ENCODE measurements around the gene CCDC172.

CCDC172 gene

DNA sequence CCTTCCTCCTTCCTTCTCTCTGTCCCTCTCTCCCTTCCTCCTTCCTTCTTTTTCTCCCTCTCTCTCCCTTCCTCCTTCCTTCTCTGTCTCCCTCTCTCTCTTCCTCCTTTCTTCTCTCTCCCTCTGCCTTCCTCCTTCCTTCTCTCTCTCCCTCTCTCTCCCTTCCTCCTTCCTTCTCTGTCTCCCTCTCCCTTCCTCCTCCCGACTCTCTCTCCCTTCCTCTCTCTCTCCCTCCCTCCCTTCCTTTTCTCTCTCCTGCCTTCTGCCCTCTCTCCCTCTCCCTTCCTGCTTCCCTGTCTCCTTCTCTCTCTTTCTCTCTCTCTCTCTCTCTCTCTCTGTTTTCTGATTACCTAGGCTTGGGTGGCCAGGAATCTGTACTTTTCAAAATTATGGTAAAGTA lies 34.6 kb upstream of the CCDC172 start:
- H3K4me1 ChIP-seq (ENCODE audit: insufficient read depth, low read length) = no peaks in the 10 kb centered on the region; the same call in 1 of the 2 replicates
- no peaks in the 10 kb centered on the region for H3K27me3 ChIP-seq (ENCODE audit: insufficient read depth, low read length, poor library complexity)
- ATAC-seq (ENCODE audit: insufficient read depth, low read depth) = no peak
- no peaks in the 10 kb centered on the region for H4K20me1 ChIP-seq (ENCODE audit: insufficient read depth, low read length)
- no peak for TF ChIP-seq EZH2 (IDR thresholded peaks at IDR 0.05; ENCODE audit: borderline replicate concordance, low read depth, low read length, severe bottlenecking)
- TF ChIP-seq, protein P1, sequence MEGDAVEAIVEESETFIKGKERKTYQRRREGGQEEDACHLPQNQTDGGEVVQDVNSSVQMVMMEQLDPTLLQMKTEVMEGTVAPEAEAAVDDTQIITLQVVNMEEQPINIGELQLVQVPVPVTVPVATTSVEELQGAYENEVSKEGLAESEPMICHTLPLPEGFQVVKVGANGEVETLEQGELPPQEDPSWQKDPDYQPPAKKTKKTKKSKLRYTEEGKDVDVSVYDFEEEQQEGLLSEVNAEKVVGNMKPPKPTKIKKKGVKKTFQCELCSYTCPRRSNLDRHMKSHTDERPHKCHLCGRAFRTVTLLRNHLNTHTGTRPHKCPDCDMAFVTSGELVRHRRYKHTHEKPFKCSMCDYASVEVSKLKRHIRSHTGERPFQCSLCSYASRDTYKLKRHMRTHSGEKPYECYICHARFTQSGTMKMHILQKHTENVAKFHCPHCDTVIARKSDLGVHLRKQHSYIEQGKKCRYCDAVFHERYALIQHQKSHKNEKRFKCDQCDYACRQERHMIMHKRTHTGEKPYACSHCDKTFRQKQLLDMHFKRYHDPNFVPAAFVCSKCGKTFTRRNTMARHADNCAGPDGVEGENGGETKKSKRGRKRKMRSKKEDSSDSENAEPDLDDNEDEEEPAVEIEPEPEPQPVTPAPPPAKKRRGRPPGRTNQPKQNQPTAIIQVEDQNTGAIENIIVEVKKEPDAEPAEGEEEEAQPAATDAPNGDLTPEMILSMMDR (IDR thresholded peaks at IDR 0.05; ENCODE audit: borderline replicate concordance, extremely low read depth, low read length, poor library complexity, severe bottlenecking) = no peak
- no peaks in the 10 kb centered on the region for H3K36me3 ChIP-seq (ENCODE audit: insufficient read depth, low read length)
- no peak overlapping the region for H3K4me3 ChIP-seq (ENCODE audit: low read depth in 1 of 2, low read length in 2 of 2)
- H2AFZ ChIP-seq (ENCODE audit: low read depth, low read length) = no peak overlapping the region
- no peak overlapping the region for H3K27ac ChIP-seq (ENCODE audit: low read length)
- no peak overlapping the region for H3K4me2 ChIP-seq (ENCODE audit: insufficient read depth, low read length)
- H3K9me3 ChIP-seq (ENCODE audit: insufficient read depth, low read length, severe bottlenecking) = no peaks in the 10 kb centered on the region
- H3K9ac ChIP-seq (ENCODE audit: low read depth, low read length) = no peak overlapping the region
- no peak for DNase-seq
- H3K79me2 ChIP-seq (ENCODE audit: insufficient read depth, low read length) = no peaks in the 10 kb centered on the region

DNA sequence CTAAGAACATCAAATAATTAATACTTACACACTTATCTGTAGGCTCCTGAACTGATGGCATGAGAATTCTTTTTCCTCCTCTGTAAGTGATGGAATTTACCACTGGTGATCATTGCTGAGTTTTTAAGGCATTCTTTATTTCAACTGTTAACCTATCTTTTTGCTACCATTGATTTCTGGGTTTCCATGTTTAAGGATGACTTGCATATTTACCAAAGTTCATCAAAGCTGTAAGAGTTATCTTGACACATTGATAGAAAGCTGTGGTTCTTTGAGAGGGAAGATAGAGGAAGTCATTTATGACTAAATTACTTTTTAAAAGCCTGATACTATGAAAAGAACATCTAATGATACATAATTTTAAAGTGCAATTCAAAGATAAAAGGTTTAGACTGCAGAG lies 31.8 kb upstream of the CCDC172 start:
- H3K79me2 ChIP-seq (ENCODE audit: insufficient read depth, low read length) = no peaks in the 10 kb centered on the region
- H3K9me3 ChIP-seq (ENCODE audit: insufficient read depth, low read length, severe bottlenecking) = no peaks in the 10 kb centered on the region
- no peak overlapping the region for H3K27ac ChIP-seq (ENCODE audit: low read length)
- no peak overlapping the region for H3K4me3 ChIP-seq (ENCODE audit: low read depth in 1 of 2, low read length in 2 of 2)
- H3K27me3 ChIP-seq (ENCODE audit: insufficient read depth, low read length, poor library complexity) = no peaks in the 10 kb centered on the region
- H3K36me3 ChIP-seq (ENCODE audit: insufficient read depth, low read length) = no peaks in the 10 kb centered on the region
- DNase-seq (no peak), ATAC-seq (ENCODE audit: insufficient read depth, low read depth) (no peak)
- H4K20me1 ChIP-seq (ENCODE audit: insufficient read depth, low read length) = no peaks in the 10 kb centered on the region
- H2AFZ ChIP-seq (ENCODE audit: low read depth, low read length) = no peak overlapping the region
- TF ChIP-seq EZH2 (IDR thresholded peaks at IDR 0.05; ENCODE audit: borderline replicate concordance, low read depth, low read length, severe bottlenecking) = no peak
- TF ChIP-seq, protein P1 (IDR thresholded peaks at IDR 0.05; ENCODE audit: borderline replicate concordance, extremely low read depth, low read length, poor library complexity, severe bottlenecking) = no peak
- no peak overlapping the region for H3K9ac ChIP-seq (ENCODE audit: low read depth, low read length)
- H3K4me2 ChIP-seq (ENCODE audit: insufficient read depth, low read length) = no peak overlapping the region
- H3K4me1 ChIP-seq (ENCODE audit: insufficient read depth, low read length) = no peaks in the 10 kb centered on the region

- Histone ChIP-seq H3K9me3 (ENCODE audit: insufficient read depth, low read length, severe bottlenecking) (no peaks in the 10 kb centered on the region), H2AFZ (ENCODE audit: low read depth, low read length) (no peak overlapping the region), H3K4me3 (ENCODE audit: low read depth in 1 of 2, low read length in 2 of 2) (no peak overlapping the region), H3K79me2 (ENCODE audit: insufficient read depth, low read length) (no peaks in the 10 kb centered on the region), H3K4me2 (ENCODE audit: insufficient read depth, low read length) (no peak overlapping the region), H3K27me3 (ENCODE audit: insufficient read depth, low read length, poor library complexity) (no peaks in the 10 kb centered on the region), H4K20me1 (ENCODE audit: insufficient read depth, low read length) (no peaks in the 10 kb centered on the region), H3K9ac (ENCODE audit: low read depth, low read length) (no peak overlapping the region), H3K27ac (ENCODE audit: low read length) (no peak overlapping the region), H3K4me1 (ENCODE audit: insufficient read depth, low read length) (no peaks in the 10 kb centered on the region), H3K36me3 (ENCODE audit: insufficient read depth, low read length) (no peaks in the 10 kb centered on the region)
- TF ChIP-seq, protein P1 (IDR thresholded peaks at IDR 0.05; ENCODE audit: borderline replicate concordance, extremely low read depth, low read length, poor library complexity, severe bottlenecking) = no peak
- TF ChIP-seq EZH2 (IDR thresholded peaks at IDR 0.05; ENCODE audit: borderline replicate concordance, low read depth, low read length, severe bottlenecking) = no peak
- ATAC-seq (ENCODE audit: insufficient read depth, low read depth) (no peak), DNase-seq (no peak)
Observed at GRCh38 chr10:116296291-116296721, 27.9 kb upstream of the CCDC172 start.

- TF ChIP-seq, protein P1 (IDR thresholded peaks at IDR 0.05; ENCODE audit: borderline replicate concordance, extremely low read depth, low read length, poor library complexity, severe bottlenecking) = no peak
- no peak for TF ChIP-seq EZH2 (IDR thresholded peaks at IDR 0.05; ENCODE audit: borderline replicate concordance, low read depth, low read length, severe bottlenecking)
- H3K9ac ChIP-seq (ENCODE audit: low read depth, low read length) = no peak overlapping the region
- no peak overlapping the region for H3K4me3 ChIP-seq (ENCODE audit: low read depth in 1 of 2, low read length in 2 of 2)
- no peaks in the 10 kb centered on the region for H3K27me3 ChIP-seq (ENCODE audit: insufficient read depth, low read length, poor library complexity)
- no peaks in the 10 kb centered on the region for H3K36me3 ChIP-seq (ENCODE audit: insufficient read depth, low read length)
- H3K9me3 ChIP-seq (ENCODE audit: insufficient read depth, low read length, severe bottlenecking) = no peaks in the 10 kb centered on the region
- DNase-seq = no peak
- H3K27ac ChIP-seq (ENCODE audit: low read length) = no peak overlapping the region
- no peaks in the 10 kb centered on the region for H3K4me1 ChIP-seq (ENCODE audit: insufficient read depth, low read length)
- no peaks in the 10 kb centered on the region for H3K79me2 ChIP-seq (ENCODE audit: insufficient read depth, low read length)
- H4K20me1 ChIP-seq (ENCODE audit: insufficient read depth, low read length) = no peaks in the 10 kb centered on the region
- no peak overlapping the region for H2AFZ ChIP-seq (ENCODE audit: low read depth, low read length)
- ATAC-seq (ENCODE audit: insufficient read depth, low read depth) = no peak
- no peak overlapping the region for H3K4me2 ChIP-seq (ENCODE audit: insufficient read depth, low read length)
Observed at GRCh38 chr10:116298586-116298985, 25.7 kb upstream of the CCDC172 start.

All from DND-41 (cell line).